ENCODE results near the gene SMAD2.

Gene SMAD2

GRCh38 chr18:47895565-47896250, 34.8 kb downstream of the SMAD2 start:
- TF ChIP-seq ZNF274 (IDR thresholded peaks at IDR 0.05; ENCODE audit: low read depth, low read length), result no peak
- H3K4me3 ChIP-seq (ENCODE audit: low read length), result no peak overlapping the region

- no peak overlapping the region for H3K4me3 ChIP-seq (ENCODE audit: low read length)
- TF ChIP-seq ZNF274 (IDR thresholded peaks at IDR 0.05; ENCODE audit: low read depth, low read length), result no peak
Observed at GRCh38 chr18:47893939-47894699, 36.3 kb downstream of the SMAD2 start.

GRCh38 chr18:47893047-47893446, 37.4 kb downstream of the SMAD2 start:
- TF ChIP-seq ZNF274 (IDR thresholded peaks at IDR 0.05; ENCODE audit: low read depth, low read length), result no peak
- no peak overlapping the region for H3K4me3 ChIP-seq (ENCODE audit: low read length)

GRCh38 chr18:47888156-47888555, 42.3 kb downstream of the SMAD2 start:
- no peak overlapping the region for H3K4me3 ChIP-seq (ENCODE audit: low read length)
- no peak for TF ChIP-seq ZNF274 (IDR thresholded peaks at IDR 0.05; ENCODE audit: low read depth, low read length)

GRCh38 chr18:47887227-47887626, 43.2 kb downstream of the SMAD2 start:
- TF ChIP-seq ZNF274 (IDR thresholded peaks at IDR 0.05; ENCODE audit: low read depth, low read length), result no peak
- no peak overlapping the region for H3K4me3 ChIP-seq (ENCODE audit: low read length)

- no peak for TF ChIP-seq ZNF274 (IDR thresholded peaks at IDR 0.05; ENCODE audit: low read depth, low read length)
- no peak overlapping the region for H3K4me3 ChIP-seq (ENCODE audit: low read length)
Observed at GRCh38 chr18:47883771-47884413, 46.6 kb downstream of the SMAD2 start.

GRCh38 chr18:47882641-47883040, 47.8 kb downstream of the SMAD2 start:
- H3K4me3 ChIP-seq (ENCODE audit: low read length), result no peak overlapping the region
- TF ChIP-seq ZNF274 (IDR thresholded peaks at IDR 0.05; ENCODE audit: low read depth, low read length), result no peak

- TF ChIP-seq ZNF274 (IDR thresholded peaks at IDR 0.05; ENCODE audit: low read depth, low read length), result no peak
- H3K4me3 ChIP-seq (ENCODE audit: low read length), result no peak overlapping the region
Observed at GRCh38 chr18:47881752-47882455, 48.6 kb downstream of the SMAD2 start.

GRCh38 chr18:47881042-47881441, 49.4 kb downstream of the SMAD2 start:
- no peak for TF ChIP-seq ZNF274 (IDR thresholded peaks at IDR 0.05; ENCODE audit: low read depth, low read length)
- H3K4me3 ChIP-seq (ENCODE audit: low read length), result no peak overlapping the region

GRCh38 chr18:47877892-47878291, 52.6 kb downstream of the SMAD2 start:
- no peak for TF ChIP-seq ZNF274 (IDR thresholded peaks at IDR 0.05; ENCODE audit: low read depth, low read length)

GRCh38 chr18:47876813-47877212, 53.6 kb downstream of the SMAD2 start:
- H3K4me3 ChIP-seq (ENCODE audit: low read length), result no peak overlapping the region
- no peak for TF ChIP-seq ZNF274 (IDR thresholded peaks at IDR 0.05; ENCODE audit: low read depth, low read length)

More at GRCh38 chr18:47877892-47878291, 52.6 kb downstream of the SMAD2 start:
- no peak overlapping the region for H3K4me3 ChIP-seq (ENCODE audit: low read length)

- no peak overlapping the region for H3K4me3 ChIP-seq (ENCODE audit: low read length)
- TF ChIP-seq ZNF274 (IDR thresholded peaks at IDR 0.05; ENCODE audit: low read depth, low read length), result no peak
Observed at GRCh38 chr18:47873625-47874024, 56.8 kb downstream of the SMAD2 start.

GRCh38 chr18:47872426-47872825, 58.0 kb downstream of the SMAD2 start:
- TF ChIP-seq ZNF274 (IDR thresholded peaks at IDR 0.05; ENCODE audit: low read depth, low read length), result no peak
- H3K4me3 ChIP-seq (ENCODE audit: low read length), result no peak overlapping the region

- TF ChIP-seq ZNF274 (IDR thresholded peaks at IDR 0.05; ENCODE audit: low read depth, low read length), result no peak
- no peak overlapping the region for H3K4me3 ChIP-seq (ENCODE audit: low read length)
Observed at GRCh38 chr18:47871288-47871687, 59.2 kb downstream of the SMAD2 start.
